ENCODE measurements around the gene DNAJC1. TPM values are rescaled to one million over a fixed set of nuclear protein-coding genes. Genes with fewer than 3 reads are reported as not detected.

DNAJC1 gene
- total and polyA plus RNA-seq, 2 donors (not counting 3 experiments of a cell fraction or from before 2014, with no cell fraction given), result 11.2 to 19.7 TPM

GRCh38 chr10:22030421-22030820 lies 26.9 kb upstream of the DNAJC1 start:
- peaks cover 2 to 7% of the 10 kb centered on the region in 2 experiments for H3K27me3 ChIP-seq (ENCODE audit: control insufficient read depth in 2 of 2, insufficient read depth in 2 of 2, low read length in 2 of 2)
- ChIA-PET CTCF (no interaction called here), POLR2A (no interaction called here)
- intact Hi-C loops (cut with micrococcal nuclease) (no loop called here), dilution Hi-C loops (cut with MboI; ENCODE audit: extremely low pct_ligation_motif_present, low sequenced_read_pairs) (no loop called here)
- TF ChIP-seq POLR2A (IDR thresholded peaks at IDR 0.05; ENCODE audit: low read depth, low read length) (no peak), EZH2 (IDR thresholded peaks at IDR 0.05; ENCODE audit: borderline replicate concordance, low read depth, low read length, severe bottlenecking) (no peak), GATA2 (IDR thresholded peaks at IDR 0.05; ENCODE audit: insufficient read depth, insufficient read length, low read depth, low read length) (no peak), FOS (IDR thresholded peaks at IDR 0.05; ENCODE audit: borderline replicate concordance, insufficient read depth, low read length) (no peak), JUN (IDR thresholded peaks at IDR 0.05; ENCODE audit: borderline replicate concordance, insufficient read depth, insufficient read length, low read depth) (no peak), POLR2AphosphoS5 (IDR thresholded peaks at IDR 0.05; ENCODE audit: insufficient read depth, low read depth, low read length) (no peak), MYC (IDR thresholded peaks at IDR 0.05; ENCODE audit: low read depth, low read length) (no peak)
- TF ChIP-seq, protein P1, sequence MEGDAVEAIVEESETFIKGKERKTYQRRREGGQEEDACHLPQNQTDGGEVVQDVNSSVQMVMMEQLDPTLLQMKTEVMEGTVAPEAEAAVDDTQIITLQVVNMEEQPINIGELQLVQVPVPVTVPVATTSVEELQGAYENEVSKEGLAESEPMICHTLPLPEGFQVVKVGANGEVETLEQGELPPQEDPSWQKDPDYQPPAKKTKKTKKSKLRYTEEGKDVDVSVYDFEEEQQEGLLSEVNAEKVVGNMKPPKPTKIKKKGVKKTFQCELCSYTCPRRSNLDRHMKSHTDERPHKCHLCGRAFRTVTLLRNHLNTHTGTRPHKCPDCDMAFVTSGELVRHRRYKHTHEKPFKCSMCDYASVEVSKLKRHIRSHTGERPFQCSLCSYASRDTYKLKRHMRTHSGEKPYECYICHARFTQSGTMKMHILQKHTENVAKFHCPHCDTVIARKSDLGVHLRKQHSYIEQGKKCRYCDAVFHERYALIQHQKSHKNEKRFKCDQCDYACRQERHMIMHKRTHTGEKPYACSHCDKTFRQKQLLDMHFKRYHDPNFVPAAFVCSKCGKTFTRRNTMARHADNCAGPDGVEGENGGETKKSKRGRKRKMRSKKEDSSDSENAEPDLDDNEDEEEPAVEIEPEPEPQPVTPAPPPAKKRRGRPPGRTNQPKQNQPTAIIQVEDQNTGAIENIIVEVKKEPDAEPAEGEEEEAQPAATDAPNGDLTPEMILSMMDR (IDR thresholded peaks at IDR 0.05; ENCODE audit: extremely low read depth in 1 of 2, insufficient read depth in 1 of 2, low read depth in 1 of 2, low read length in 2 of 2), result no peak
- TF ChIP-seq, protein P2, sequence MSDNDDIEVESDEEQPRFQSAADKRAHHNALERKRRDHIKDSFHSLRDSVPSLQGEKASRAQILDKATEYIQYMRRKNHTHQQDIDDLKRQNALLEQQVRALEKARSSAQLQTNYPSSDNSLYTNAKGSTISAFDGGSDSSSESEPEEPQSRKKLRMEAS (IDR thresholded peaks at IDR 0.05; ENCODE audit: insufficient read depth, insufficient read length), result no peak
- H3K9me3 ChIP-seq (replicated peaks; ENCODE audit: control insufficient read depth, insufficient read depth, low read length), result no peaks in the 10 kb centered on the region
- no peak for FAIRE-seq
- H3K9me1 ChIP-seq (replicated peaks; ENCODE audit: control insufficient read depth, extremely low read depth, insufficient read depth, low read length), result no peaks in the 10 kb centered on the region
- no peak overlapping the region for H3K9ac ChIP-seq (replicated peaks; ENCODE audit: extremely low read depth, insufficient read depth, low read length)
- no peaks in the 10 kb centered on the region for H4K20me1 ChIP-seq (replicated peaks; ENCODE audit: control insufficient read depth, extremely low read depth, insufficient read depth, low read length)
- no peaks in the 10 kb centered on the region for H3K79me2 ChIP-seq (ENCODE audit: control insufficient read depth, insufficient read depth, low read length)
- no peaks in the 10 kb centered on the region for H3K36me3 ChIP-seq (ENCODE audit: control insufficient read depth in 2 of 2, extremely low read depth in 1 of 2, insufficient read depth in 2 of 2, low read length in 2 of 2)
- no TSS peak for BruUV-seq (replicated peaks)
- no peak overlapping the region for H2AFZ ChIP-seq (ENCODE audit: low read depth, low read length)
- no peak for DNase-seq (ENCODE audit: low read depth, low spot score)
- no peak overlapping the region for H3K27ac ChIP-seq (ENCODE audit: insufficient read depth, low read depth, low read length)
- H3K4me2 ChIP-seq (ENCODE audit: insufficient read depth, low read length), result no peak overlapping the region
- no peak overlapping the region for H3K4me3 ChIP-seq (replicated peaks in 1 of 3; ENCODE audit: insufficient read depth in 1 of 3, low read depth in 1 of 3, low read length in 3 of 3)
- H3K4me1 ChIP-seq (ENCODE audit: control insufficient read depth, extremely low read depth, insufficient read depth, low read length), result no peaks in the 10 kb centered on the region

Data from endothelial cell of umbilical vein (primary cell).